OCI-LY1 (cell line): ENCODE measurements around the gene HYCC2.

Source experiments
- H2AFZ ChIP-seq: fragments of 200-600 bp; sonication (generic), shearing (Covaris generic); 2 replicates; pipeline ENCODE4 v1.6.0; 2014; ENCODE audit warnings: antibody characterized with exemption, mild to moderate bottlenecking, low read length
- H3F3A ChIP-seq: fragments of 200-600 bp; sonication (generic), shearing (Covaris generic); 2 replicates; pipeline ENCODE4 v1.6.0; 2014; ENCODE audit warnings: mild to moderate bottlenecking, antibody characterized with exemption, low read length, moderate library complexity; ENCODE audit not compliant: insufficient read depth
- H3K27ac ChIP-seq: fragments of 200-600 bp; sonication (generic); 2 replicates; pipeline ENCODE4 v1.5.1; 2014; ENCODE audit warnings: low read length, mixed run types, mild to moderate bottlenecking, low read depth; ENCODE audit not compliant: poor library complexity, severe bottlenecking
- H3K27me3 ChIP-seq: fragments of 200-600 bp; sonication (generic); 2 replicates; pipeline ENCODE4 v1.6.0; 2014; ENCODE audit warnings: antibody characterized with exemption, mild to moderate bottlenecking, low read length, moderate library complexity; ENCODE audit not compliant: insufficient read depth
- H3K36me3 ChIP-seq: fragments of 200-600 bp; sonication (generic); 2 replicates; pipeline ENCODE4 v1.6.1; 2014; ENCODE audit warnings: mild to moderate bottlenecking, antibody characterized with exemption, low read length, moderate library complexity, mixed read lengths; ENCODE audit not compliant: insufficient read depth
- H3K4me1 ChIP-seq: fragments of 200-600 bp; sonication (generic); 2 replicates; pipeline ENCODE4 v1.5.1; 2014; ENCODE audit warnings: mild to moderate bottlenecking, low read length, moderate library complexity; ENCODE audit not compliant: insufficient read depth, severe bottlenecking
- H3K4me2 ChIP-seq: fragments of 200-600 bp; sonication (generic), shearing (Covaris generic); 2 replicates; pipeline ENCODE4 v1.6.1; 2014; ENCODE audit warnings: low read length
- H3K4me3 ChIP-seq: fragments of 200-600 bp; sonication (generic); 2 replicates; pipeline ENCODE4 v1.5.1; 2014; ENCODE audit warnings: low read length, low read depth, mild to moderate bottlenecking, mixed read lengths; ENCODE audit not compliant: poor library complexity, severe bottlenecking
- H3K79me2 ChIP-seq: fragments of 200-600 bp; shearing (Covaris generic); 2 replicates; pipeline ENCODE4 v1.6.1; 2016; ENCODE audit warnings: mixed run types, low read length, mixed read lengths; ENCODE audit not compliant: insufficient read depth
- H3K9ac ChIP-seq: fragments of 200-600 bp; sonication (generic), shearing (Covaris generic); 2 replicates; pipeline ENCODE4 v1.6.1; 2014; ENCODE audit warnings: mild to moderate bottlenecking, low read length, mixed read lengths
- H3K9me2 ChIP-seq: fragments of 200-600 bp; sonication (generic), shearing (Covaris generic); 2 replicates; pipeline ENCODE4 v1.6.1; 2014; ENCODE audit warnings: low read depth, mild to moderate bottlenecking, low read length, mixed read lengths
- H3K9me3 ChIP-seq: fragments of 200-600 bp; shearing (Covaris generic); 2 replicates; pipeline ENCODE4 v1.6.1; 2014; ENCODE audit warnings: low read length, mixed read lengths
- H4K20me1 ChIP-seq: fragments of 200-600 bp; sonication (generic), shearing (Covaris generic); 2 replicates; pipeline ENCODE4 v1.6.0; 2016; ENCODE audit warnings: mild to moderate bottlenecking, low read length; ENCODE audit not compliant: insufficient read depth
- EZH2 ChIP-seq: fragments of 200-600 bp; sonication (generic), shearing (Covaris generic); IDR thresholded peaks from 2 replicates; pipeline ENCODE4 v1.8.0; 2017; ENCODE audit warnings: borderline replicate concordance, mixed run types, mild to moderate bottlenecking, antibody characterized with exemption, low read length, moderate library complexity, mixed read lengths
- TF ChIP-seq, protein P1 (sequence below): fragments of 200-600 bp; sonication (generic), shearing (Covaris generic); IDR thresholded peaks from 2 replicates; pipeline ENCODE4 v1.5.1; 2017; ENCODE audit warnings: mild to moderate bottlenecking, antibody characterized with exemption, low read length, moderate library complexity, mixed read lengths

HYCC2 gene

DNA sequence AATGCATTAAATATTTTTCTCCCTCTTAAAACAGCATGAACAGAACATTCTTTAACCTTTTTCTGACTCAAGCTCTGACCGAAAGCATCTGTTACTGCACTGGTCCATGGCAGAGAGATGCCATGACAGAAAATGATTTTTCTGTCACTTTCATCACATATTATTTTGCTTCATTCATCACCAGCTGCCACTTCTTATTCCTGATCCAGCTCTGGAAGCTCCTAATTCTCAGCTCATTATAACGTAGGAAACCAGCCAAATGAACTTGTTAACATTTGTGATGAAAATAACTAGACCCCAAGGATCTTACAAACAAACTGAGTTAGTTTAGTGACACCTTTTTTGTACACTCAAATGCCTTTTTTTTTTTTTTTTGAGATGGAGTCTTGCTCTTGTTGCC, 36.9 kb upstream of the HYCC2 start:
- Histone ChIP-seq H3K9me3 (no peaks in the 10 kb centered on the region), H3K36me3 (no peaks in the 10 kb centered on the region), H3K79me2 (no peaks in the 10 kb centered on the region), H3K4me1 (no peaks in the 10 kb centered on the region), H3K27ac (no peak overlapping the region), H2AFZ (no peak overlapping the region), H3K4me3 (no peak overlapping the region), H3K9me2 (no peaks in the 10 kb centered on the region), H3K4me2 (no peak overlapping the region), H3K9ac (no peak overlapping the region), H3K27me3 (no peaks in the 10 kb centered on the region), H3F3A (no peaks in the 10 kb centered on the region), H4K20me1 (no peaks in the 10 kb centered on the region)
- TF ChIP-seq, protein P1, sequence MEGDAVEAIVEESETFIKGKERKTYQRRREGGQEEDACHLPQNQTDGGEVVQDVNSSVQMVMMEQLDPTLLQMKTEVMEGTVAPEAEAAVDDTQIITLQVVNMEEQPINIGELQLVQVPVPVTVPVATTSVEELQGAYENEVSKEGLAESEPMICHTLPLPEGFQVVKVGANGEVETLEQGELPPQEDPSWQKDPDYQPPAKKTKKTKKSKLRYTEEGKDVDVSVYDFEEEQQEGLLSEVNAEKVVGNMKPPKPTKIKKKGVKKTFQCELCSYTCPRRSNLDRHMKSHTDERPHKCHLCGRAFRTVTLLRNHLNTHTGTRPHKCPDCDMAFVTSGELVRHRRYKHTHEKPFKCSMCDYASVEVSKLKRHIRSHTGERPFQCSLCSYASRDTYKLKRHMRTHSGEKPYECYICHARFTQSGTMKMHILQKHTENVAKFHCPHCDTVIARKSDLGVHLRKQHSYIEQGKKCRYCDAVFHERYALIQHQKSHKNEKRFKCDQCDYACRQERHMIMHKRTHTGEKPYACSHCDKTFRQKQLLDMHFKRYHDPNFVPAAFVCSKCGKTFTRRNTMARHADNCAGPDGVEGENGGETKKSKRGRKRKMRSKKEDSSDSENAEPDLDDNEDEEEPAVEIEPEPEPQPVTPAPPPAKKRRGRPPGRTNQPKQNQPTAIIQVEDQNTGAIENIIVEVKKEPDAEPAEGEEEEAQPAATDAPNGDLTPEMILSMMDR, result no peak
- TF ChIP-seq EZH2, result no peak

DNA sequence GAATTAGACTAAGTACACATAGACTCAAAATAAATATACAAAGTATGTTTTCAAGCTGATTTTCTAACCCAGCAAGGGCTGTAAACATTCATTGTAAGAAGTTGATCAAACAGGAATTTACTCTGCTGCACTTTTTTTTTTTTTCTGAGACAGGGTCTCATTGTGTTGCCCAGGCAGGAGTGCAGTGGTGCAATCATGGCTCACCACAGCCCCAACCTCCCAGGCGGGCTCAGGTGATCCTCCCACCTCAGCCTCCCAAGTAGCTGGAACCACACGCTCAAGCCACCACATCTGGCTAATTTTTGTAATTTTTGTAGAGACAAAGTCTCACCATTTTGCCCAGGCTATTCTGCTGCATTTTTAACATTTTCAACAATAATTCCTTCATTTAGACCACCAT, 36.2 kb upstream of the HYCC2 start:
- H3K9me2 ChIP-seq, result no peaks in the 10 kb centered on the region
- TF ChIP-seq EZH2, result no peak
- TF ChIP-seq, protein P1, result no peak
- H3K4me3 ChIP-seq, result no peak overlapping the region
- H3K4me2 ChIP-seq, result no peak overlapping the region
- H3K4me1 ChIP-seq, result no peaks in the 10 kb centered on the region
- H3F3A ChIP-seq, result no peaks in the 10 kb centered on the region
- H3K9ac ChIP-seq, result no peak overlapping the region
- no peak overlapping the region for H2AFZ ChIP-seq
- no peaks in the 10 kb centered on the region for H3K79me2 ChIP-seq
- H3K27ac ChIP-seq, result no peak overlapping the region
- H4K20me1 ChIP-seq, result no peaks in the 10 kb centered on the region
- no peaks in the 10 kb centered on the region for H3K36me3 ChIP-seq
- no peaks in the 10 kb centered on the region for H3K9me3 ChIP-seq
- no peaks in the 10 kb centered on the region for H3K27me3 ChIP-seq

DNA sequence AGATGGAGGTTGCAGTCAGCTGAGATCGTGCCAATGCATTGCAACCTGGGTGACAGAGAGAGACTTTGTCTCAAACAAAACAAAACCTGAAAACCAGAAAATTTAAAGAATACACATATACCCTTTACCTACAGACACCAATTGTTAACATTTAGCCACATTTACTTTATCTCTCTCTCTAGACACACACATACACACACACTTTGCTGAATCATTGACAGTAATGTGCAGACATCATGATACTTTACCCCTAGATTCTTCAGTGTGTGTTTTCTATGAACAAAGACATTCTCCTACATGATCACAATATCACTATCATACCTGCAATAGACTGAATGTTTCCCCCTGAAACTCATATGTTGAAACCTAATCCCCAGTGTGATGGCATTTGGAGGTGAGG, 34.3 kb upstream of the HYCC2 start:
- H3K4me1 ChIP-seq, result no peaks in the 10 kb centered on the region
- H3K27me3 ChIP-seq, result no peaks in the 10 kb centered on the region
- no peak overlapping the region for H3K9ac ChIP-seq
- H4K20me1 ChIP-seq, result no peaks in the 10 kb centered on the region
- H3K9me3 ChIP-seq, result no peaks in the 10 kb centered on the region
- no peak overlapping the region for H3K4me3 ChIP-seq
- H3F3A ChIP-seq, result no peaks in the 10 kb centered on the region
- H3K27ac ChIP-seq, result no peak overlapping the region
- TF ChIP-seq, protein P1, result no peak
- TF ChIP-seq EZH2, result no peak
- no peaks in the 10 kb centered on the region for H3K79me2 ChIP-seq
- H3K36me3 ChIP-seq, result no peaks in the 10 kb centered on the region
- no peak overlapping the region for H3K4me2 ChIP-seq
- no peak overlapping the region for H2AFZ ChIP-seq
- no peaks in the 10 kb centered on the region for H3K9me2 ChIP-seq
